ENCODE results near the gene ARF6. TPM values are rescaled to one million over a fixed set of nuclear protein-coding genes. Genes with fewer than 3 reads are reported as not detected.

Gene ARF6
- total RNA-seq, 1 experiment from 2014 or later = 58.8 TPM

- no peak overlapping the region for H3K27ac Mint-ChIP-seq (ENCODE audit: unreplicated experiment)
- no peak for DNase-seq
- no peaks in the 10 kb centered on the region for H3K36me3 Mint-ChIP-seq (ENCODE audit: insufficient read depth, unreplicated experiment)
- H3K36me3 ChIP-seq (ENCODE audit: control insufficient read depth, insufficient read depth, low read length) = no peaks in the 10 kb centered on the region
- no TSS peak for BruUV-seq (replicated peaks)
- H3K4me1 Mint-ChIP-seq (ENCODE audit: low read depth, unreplicated experiment) = peaks cover 8% of the 10 kb centered on the region
- no peaks in the 10 kb centered on the region for H3K9me3 Mint-ChIP-seq (ENCODE audit: unreplicated experiment)
- no peaks in the 10 kb centered on the region for H3K27me3 ChIP-seq (replicated peaks; ENCODE audit: control insufficient read depth, insufficient read depth, low read length)
- ChIA-PET POLR2A (no interaction called here), CTCF (no interaction called here)
- peaks cover 13% of the 10 kb centered on the region for H3K4me1 ChIP-seq
- H3K4me3 ChIP-seq (ENCODE audit: low read depth, low read length) = no peak overlapping the region
- no peak for TF ChIP-seq CTCF (IDR thresholded peaks at IDR 0.05; ENCODE audit: insufficient read depth in 1 of 2, low read depth in 1 of 2, low read length in 1 of 2, severe bottlenecking in 1 of 2, unreplicated experiment in 1 of 2)
- no peaks in the 10 kb centered on the region for H3K9me3 ChIP-seq
- no peaks in the 10 kb centered on the region for H3K27me3 Mint-ChIP-seq (ENCODE audit: insufficient read depth, unreplicated experiment)
- no peak overlapping the region for H3K4me3 Mint-ChIP-seq (ENCODE audit: unreplicated experiment)
- intact Hi-C loops (cut with micrococcal nuclease; ENCODE audit: unreplicated experiment) = no loop called here
These were observed 16.1 kb downstream of the ARF6 start for GRCh38 chr14:49909016-49909415.

- H3K4me1 Mint-ChIP-seq (ENCODE audit: low read depth, unreplicated experiment) = peaks cover 13% of the 10 kb centered on the region
- H3K36me3 Mint-ChIP-seq (ENCODE audit: insufficient read depth, unreplicated experiment) = no peaks in the 10 kb centered on the region
- no peak overlapping the region for H3K27ac Mint-ChIP-seq (ENCODE audit: unreplicated experiment)
- H3K27me3 ChIP-seq (replicated peaks; ENCODE audit: control insufficient read depth, insufficient read depth, low read length) = no peaks in the 10 kb centered on the region
- intact Hi-C loops (cut with micrococcal nuclease; ENCODE audit: unreplicated experiment) = no loop called here
- no peak overlapping the region for H3K4me3 Mint-ChIP-seq (ENCODE audit: unreplicated experiment)
- peaks cover 13% of the 10 kb centered on the region for H3K4me1 ChIP-seq
- H3K27me3 Mint-ChIP-seq (ENCODE audit: insufficient read depth, unreplicated experiment) = no peaks in the 10 kb centered on the region
- DNase-seq = no peak
- no peak overlapping the region for H3K4me3 ChIP-seq (ENCODE audit: low read depth, low read length)
- TF ChIP-seq CTCF (IDR thresholded peaks at IDR 0.05; ENCODE audit: insufficient read depth in 1 of 2, low read depth in 1 of 2, low read length in 1 of 2, severe bottlenecking in 1 of 2, unreplicated experiment in 1 of 2) = no peak
- no peaks in the 10 kb centered on the region for H3K36me3 ChIP-seq (ENCODE audit: control insufficient read depth, insufficient read depth, low read length)
- CTCF ChIA-PET = no interaction called here
- no TSS peak for BruUV-seq (replicated peaks)
- peaks cover 11% of the 10 kb centered on the region for H3K9me3 Mint-ChIP-seq (ENCODE audit: unreplicated experiment)
- no peaks in the 10 kb centered on the region for H3K9me3 ChIP-seq
- POLR2A ChIA-PET = interaction anchor here (0.6 kb wide), 1 partner anchor 323 kb away, joined by 3 read pairs; no protein-coding TSS in a partner anchor
These were observed 22.2 kb downstream of the ARF6 start for GRCh38 chr14:49915085-49915484.

GRCh38 chr14:49918706-49919105, 25.8 kb downstream of the ARF6 start:
- CTCF ChIA-PET = no interaction called here
- H3K4me1 ChIP-seq = peaks cover 16% of the 10 kb centered on the region
- TF ChIP-seq CTCF (IDR thresholded peaks at IDR 0.05; ENCODE audit: insufficient read depth in 1 of 2, low read depth in 1 of 2, low read length in 1 of 2, severe bottlenecking in 1 of 2, unreplicated experiment in 1 of 2) = no peak
- intact Hi-C loops (cut with micrococcal nuclease; ENCODE audit: unreplicated experiment) = no loop called here
- no peak overlapping the region for H3K4me3 ChIP-seq (ENCODE audit: low read depth, low read length)
- Mint-ChIP-seq H3K27me3 (ENCODE audit: insufficient read depth, unreplicated experiment) (no peaks in the 10 kb centered on the region), H3K4me3 (ENCODE audit: unreplicated experiment) (no peak overlapping the region), H3K9me3 (ENCODE audit: unreplicated experiment) (peaks cover 11% of the 10 kb centered on the region), H3K27ac (ENCODE audit: unreplicated experiment) (no peak overlapping the region), H3K36me3 (ENCODE audit: insufficient read depth, unreplicated experiment) (no peaks in the 10 kb centered on the region), H3K4me1 (ENCODE audit: low read depth, unreplicated experiment) (peaks cover 15% of the 10 kb centered on the region)
- no peaks in the 10 kb centered on the region for H3K9me3 ChIP-seq
- BruUV-seq (replicated peaks) = no TSS peak
- POLR2A ChIA-PET = no interaction called here
- no peak for DNase-seq
- H3K36me3 ChIP-seq (ENCODE audit: control insufficient read depth, insufficient read depth, low read length) = no peaks in the 10 kb centered on the region
- H3K27me3 ChIP-seq (replicated peaks; ENCODE audit: control insufficient read depth, insufficient read depth, low read length) = no peaks in the 10 kb centered on the region
